ENCODE data around the gene KLHL41. TPM values are rescaled to one million over a fixed set of nuclear protein-coding genes. Genes with fewer than 3 reads are reported as not detected.

The KLHL41 gene
- total RNA-seq, 2 donors from 2014 or later, result 0.37 to 0.61 TPM

DNA sequence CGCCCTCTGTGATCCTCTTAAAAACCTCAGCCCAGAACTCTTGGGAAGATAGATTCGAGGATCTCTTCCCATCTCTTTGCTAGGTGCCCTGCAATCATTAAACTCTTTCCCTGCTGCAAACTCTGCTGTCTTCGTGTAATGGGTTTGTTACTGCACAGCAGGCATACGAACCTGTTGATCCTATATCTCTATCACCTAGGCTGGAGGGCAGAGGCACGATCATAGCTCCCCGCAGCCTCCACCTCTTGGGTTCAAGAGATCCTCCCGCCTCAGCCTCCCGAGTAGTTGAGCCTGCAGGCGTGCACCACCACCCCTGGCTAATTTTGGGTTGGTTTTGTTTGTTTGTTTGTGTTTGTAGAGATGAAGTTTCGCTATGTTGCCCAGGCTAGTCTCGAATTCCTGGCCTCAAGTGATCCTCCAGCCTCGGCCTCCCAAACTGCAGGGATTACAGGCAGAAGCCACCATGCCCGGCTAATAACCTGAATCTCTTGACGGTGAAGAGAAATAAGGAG lies 30.7 kb upstream of the KLHL41 start:
- H3K9ac ChIP-seq (ENCODE audit: low read depth in 2 of 2, low read length in 2 of 2), result peak overlapping the region; percentile 66 to 75
- H3K4me1 ChIP-seq, result no peaks in the 10 kb centered on the region
- intact Hi-C loops (cut with DNase I), result no loop called here
- H3K36me3 ChIP-seq, result no peaks in the 10 kb centered on the region
- H3K4me3 ChIP-seq, result peak overlapping the region; percentile 60
- H3K9me3 ChIP-seq, result no peaks in the 10 kb centered on the region
- no peak for DNase-seq
- no peak for TF ChIP-seq CTCF (IDR thresholded peaks at IDR 0.05)
- H3K27me3 ChIP-seq, result no peaks in the 10 kb centered on the region
- peak overlapping the region; percentile 15 for H3K27ac ChIP-seq

DNA sequence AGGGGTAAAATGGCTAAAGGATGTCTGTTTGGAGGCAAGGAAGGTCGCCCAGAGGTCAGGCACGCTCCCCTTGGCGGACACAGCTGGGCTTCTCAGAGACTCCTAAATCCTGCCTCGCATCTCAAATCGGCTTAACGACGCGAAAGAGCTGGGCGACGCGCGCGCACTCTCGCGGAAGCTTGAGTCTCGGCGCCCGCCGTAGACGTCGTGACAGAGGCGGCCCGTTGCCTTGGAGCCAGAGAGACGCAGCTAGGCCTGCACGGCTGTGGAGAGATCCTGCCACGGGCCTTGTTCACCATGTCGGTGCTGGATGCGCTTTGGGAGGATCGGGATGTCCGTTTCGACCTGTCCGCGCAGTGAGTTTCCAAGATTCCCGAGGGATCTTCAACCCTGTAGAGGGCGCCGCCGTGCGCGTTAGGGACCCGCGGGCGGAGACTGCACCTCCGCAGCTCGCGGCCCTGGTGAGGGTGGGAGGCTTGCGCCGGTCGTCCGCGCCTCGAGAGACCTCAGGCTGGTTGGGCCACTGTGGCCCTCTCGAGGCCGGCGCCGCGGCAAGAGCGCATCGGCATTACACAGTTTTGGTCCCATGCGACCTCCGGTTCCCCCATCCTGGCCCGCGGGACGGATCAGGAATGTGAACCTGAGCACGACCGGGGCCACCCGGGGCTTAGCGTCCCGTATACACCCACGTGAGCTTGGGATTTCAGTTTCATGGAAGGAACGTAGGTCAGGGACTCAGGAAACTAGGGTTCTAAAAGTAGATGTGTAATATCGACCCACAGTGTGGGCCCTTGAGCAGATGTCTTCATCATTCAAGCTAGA lies 30.0 kb upstream of the KLHL41 start, which contains the start of gene BBS5:
BBS5 (plus strand) TSS at position 238 of the 822 bp plus-strand sequence; CDS start at position 298, 60 bp downstream.
- H3K4me3 ChIP-seq, result peak within 1 kb of the TSS; percentile 60
- no peaks in the 10 kb centered on the region for H3K4me1 ChIP-seq
- H3K36me3 ChIP-seq, result no peaks in the 10 kb centered on the region
- H3K27ac ChIP-seq, result peak within 1 kb of the TSS; percentile 15
- H3K9ac ChIP-seq (ENCODE audit: low read depth in 2 of 2, low read length in 2 of 2), result peak within 1 kb of the TSS; percentile 66 to 75
- H3K27me3 ChIP-seq, result no peaks in the 10 kb centered on the region
- no peaks in the 10 kb centered on the region for H3K9me3 ChIP-seq
- peak; percentile 76 for DNase-seq
- intact Hi-C loops (cut with DNase I), result no loop called here
- TF ChIP-seq CTCF (IDR thresholded peaks at IDR 0.05), result peak; percentile 42

- no peak overlapping the region for H3K27ac ChIP-seq
- H3K9me3 ChIP-seq, result no peaks in the 10 kb centered on the region
- H3K9ac ChIP-seq (ENCODE audit: low read depth in 2 of 2, low read length in 2 of 2), result peak overlapping the region; percentile 66 to 75
- H3K4me1 ChIP-seq, result no peaks in the 10 kb centered on the region
- intact Hi-C loops (cut with DNase I), result no loop called here
- no peak for DNase-seq
- H3K27me3 ChIP-seq, result no peaks in the 10 kb centered on the region
- H3K4me3 ChIP-seq, result peak overlapping the region; percentile 60
- no peak for TF ChIP-seq CTCF (IDR thresholded peaks at IDR 0.05)
- H3K36me3 ChIP-seq, result no peaks in the 10 kb centered on the region
Measured at GRCh38 chr2:169480079-169480465, 29.4 kb upstream of the KLHL41 start.

GRCh38 chr2:169485650-169486138 lies 23.8 kb upstream of the KLHL41 start:
- intact Hi-C loops (cut with DNase I), result no loop called here
- no peak for TF ChIP-seq CTCF (IDR thresholded peaks at IDR 0.05)
- Histone ChIP-seq H3K9ac (ENCODE audit: low read depth in 2 of 2, low read length in 2 of 2) (no peak overlapping the region), H3K36me3 (no peaks in the 10 kb centered on the region), H3K27ac (no peak overlapping the region), H3K27me3 (no peaks in the 10 kb centered on the region), H3K4me3 (no peak overlapping the region), H3K9me3 (no peaks in the 10 kb centered on the region), H3K4me1 (no peaks in the 10 kb centered on the region)
- DNase-seq, result no peak

DNA sequence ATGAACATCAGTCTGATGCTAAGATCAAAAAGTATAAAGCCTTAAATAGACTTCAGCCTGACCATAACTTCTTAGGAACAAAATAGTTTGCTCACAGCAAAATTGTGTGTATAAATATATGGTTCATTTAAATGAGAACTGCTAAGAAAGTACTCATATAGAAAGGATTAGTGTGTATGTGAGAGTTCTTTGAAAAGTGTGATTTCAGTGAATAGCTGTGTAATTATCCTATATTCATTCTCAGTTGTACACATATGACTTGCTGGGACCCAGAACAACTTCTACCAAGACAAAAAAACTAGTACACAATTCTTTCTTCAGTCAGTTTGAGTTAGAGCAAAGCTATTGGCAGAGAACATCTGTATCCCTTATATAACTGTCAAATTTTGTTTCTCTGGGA lies 23.0 kb upstream of the KLHL41 start:
- TF ChIP-seq CTCF (IDR thresholded peaks at IDR 0.05), result no peak
- DNase-seq, result no peak
- Histone ChIP-seq H3K27me3 (no peaks in the 10 kb centered on the region), H3K9ac (ENCODE audit: low read depth in 2 of 2, low read length in 2 of 2) (no peak overlapping the region), H3K27ac (no peak overlapping the region), H3K4me3 (no peak overlapping the region), H3K4me1 (no peaks in the 10 kb centered on the region), H3K36me3 (no peaks in the 10 kb centered on the region), H3K9me3 (no peaks in the 10 kb centered on the region)
- intact Hi-C loops (cut with DNase I), result no loop called here

Measured in colonic mucosa (tissue), 4 donors.